Suprapubic skin (tissue), 4 donors: Measurements from ENCODE around the gene VEPH1. TPM values are rescaled to one million over a fixed set of nuclear protein-coding genes. Genes with fewer than 3 reads are reported as not detected.

Source experiments
- DNase-seq, 2 donors: peaks; one replicate each; pipeline ENCODE4 v3.0.0-alpha.2; 2019; ENCODE audit warnings: low spot score in 2 of 2
- H3K27ac ChIP-seq: fragments of 200-600 bp; sonication (generic); one replicate; pipeline ENCODE4 v1.5.1; 2019
- H3K27me3 ChIP-seq: fragments of 200-600 bp; sonication (generic); one replicate; pipeline ENCODE4 v1.5.1; 2019
- H3K36me3 ChIP-seq: fragments of 200-600 bp; sonication (generic); one replicate; pipeline ENCODE4 v1.5.1; 2019
- H3K4me1 ChIP-seq: fragments of 200-600 bp; sonication (generic); one replicate; pipeline ENCODE4 v1.5.1; 2019
- H3K4me3 ChIP-seq: fragments of 200-600 bp; sonication (generic); one replicate; pipeline ENCODE4 v1.5.1; 2019; ENCODE audit warnings: mild to moderate bottlenecking
- H3K9me3 ChIP-seq: fragments of 200-600 bp; sonication (generic); one replicate; pipeline ENCODE4 v1.5.1; 2019
- EP300 ChIP-seq: sonication (generic); formaldehyde crosslinking; IDR thresholded peaks from one replicate; pipeline ENCODE4 v1.6.1; 2017; ENCODE audit warnings: antibody characterized with exemption
- POLR2A ChIP-seq, 2 donors: fragments of 450-650 bp; IDR thresholded peaks; one replicate each; pipeline ENCODE4 v1.6.1; 2017; ENCODE audit warnings: antibody characterized with exemption in 2 of 2, mild to moderate bottlenecking in 2 of 2, moderate library complexity in 2 of 2
- POLR2AphosphoS5 ChIP-seq, 3 donors: sonication (generic); formaldehyde crosslinking; IDR thresholded peaks; one replicate each; pipeline ENCODE4 v1.6.1; 2017; ENCODE audit warnings: antibody characterized with exemption in 3 of 3
- WGBS: methylation state at CpG from one replicate; pipeline ENCODE4 v1.1.5; 2018; 5-methylcytosine and 5-hydroxymethylcytosine counted together
- total RNA-seq, 4 donors: library from RNA; depleted of rRNA; stranded (reverse); fragments of >200 nt; gene quantifications; one replicate each; pipeline ENCODE4 v1.1.0, GENCODE V29; 2016
- TF ChIP-seq, protein P1 (sequence below), 2 donors: fragments of 200-600 bp in 1 of 2; fragments of 450-650 bp in 1 of 2; sonication (generic) in 1 of 2; IDR thresholded peaks; one replicate each; pipeline ENCODE4 v1.5.1; 2016 to 2019; ENCODE audit warnings: antibody characterized with exemption in 2 of 2, mild to moderate bottlenecking in 1 of 2, moderate library complexity in 1 of 2

The VEPH1 gene
- total RNA-seq, 4 donors from 2014 or later, result 2.9 to 9.3 (median 5.7) TPM

- Histone ChIP-seq H3K4me3 (no peak overlapping the region), H3K27me3 (no peaks in the 10 kb centered on the region)
- TF ChIP-seq POLR2A (IDR thresholded peaks at IDR 0.05), result no peak
Observed at GRCh38 chr3:157414861-157415260, 88.4 kb downstream of the VEPH1 start.

DNA sequence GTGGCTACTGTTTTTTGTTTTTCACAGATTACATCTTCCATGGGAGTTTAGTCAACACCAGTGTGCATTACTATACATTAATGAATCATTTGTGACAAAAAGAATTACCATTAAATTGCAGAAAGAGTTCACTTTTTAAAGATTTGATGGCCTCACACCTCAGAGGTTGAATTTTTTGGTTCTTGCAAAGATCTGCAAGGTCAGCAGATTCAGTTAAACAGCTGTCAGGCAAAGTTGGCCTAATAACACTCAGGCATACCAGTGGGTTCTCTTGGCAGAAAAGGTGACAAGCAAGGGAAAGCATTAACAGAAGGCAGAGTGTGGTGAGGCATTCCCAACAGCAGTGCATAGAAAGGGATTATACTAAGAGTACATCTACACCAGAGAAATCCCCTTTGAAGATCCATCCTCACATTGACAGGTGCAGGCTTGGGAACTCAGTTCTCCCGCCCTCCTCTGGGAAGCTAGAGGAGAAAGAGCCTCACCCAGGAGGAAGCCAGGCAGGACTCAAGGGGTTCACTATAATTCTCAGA is 90.8 kb downstream of the VEPH1 start:
- WGBS, result 100% methylated on average over 1 of the region's 1 CpG
- Histone ChIP-seq H3K36me3 (no peaks in the 10 kb centered on the region), H3K27me3 (no peaks in the 10 kb centered on the region), H3K9me3 (no peaks in the 10 kb centered on the region), H3K4me1 (no peaks in the 10 kb centered on the region), H3K4me3 (no peak overlapping the region), H3K27ac (no peak overlapping the region)
- TF ChIP-seq EP300 (no peak), POLR2AphosphoS5 (IDR thresholded peaks at IDR 0.05) (no peak), POLR2A (IDR thresholded peaks at IDR 0.05) (no peak)
- TF ChIP-seq, protein P1, sequence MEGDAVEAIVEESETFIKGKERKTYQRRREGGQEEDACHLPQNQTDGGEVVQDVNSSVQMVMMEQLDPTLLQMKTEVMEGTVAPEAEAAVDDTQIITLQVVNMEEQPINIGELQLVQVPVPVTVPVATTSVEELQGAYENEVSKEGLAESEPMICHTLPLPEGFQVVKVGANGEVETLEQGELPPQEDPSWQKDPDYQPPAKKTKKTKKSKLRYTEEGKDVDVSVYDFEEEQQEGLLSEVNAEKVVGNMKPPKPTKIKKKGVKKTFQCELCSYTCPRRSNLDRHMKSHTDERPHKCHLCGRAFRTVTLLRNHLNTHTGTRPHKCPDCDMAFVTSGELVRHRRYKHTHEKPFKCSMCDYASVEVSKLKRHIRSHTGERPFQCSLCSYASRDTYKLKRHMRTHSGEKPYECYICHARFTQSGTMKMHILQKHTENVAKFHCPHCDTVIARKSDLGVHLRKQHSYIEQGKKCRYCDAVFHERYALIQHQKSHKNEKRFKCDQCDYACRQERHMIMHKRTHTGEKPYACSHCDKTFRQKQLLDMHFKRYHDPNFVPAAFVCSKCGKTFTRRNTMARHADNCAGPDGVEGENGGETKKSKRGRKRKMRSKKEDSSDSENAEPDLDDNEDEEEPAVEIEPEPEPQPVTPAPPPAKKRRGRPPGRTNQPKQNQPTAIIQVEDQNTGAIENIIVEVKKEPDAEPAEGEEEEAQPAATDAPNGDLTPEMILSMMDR (IDR thresholded peaks at IDR 0.05), result no peak
- no peak for DNase-seq

More at GRCh38 chr3:157414861-157415260, 88.4 kb downstream of the VEPH1 start:
- Histone ChIP-seq H3K36me3 (no peaks in the 10 kb centered on the region), H3K9me3 (no peaks in the 10 kb centered on the region), H3K27ac (no peak overlapping the region), H3K4me1 (no peaks in the 10 kb centered on the region)
- no peak for DNase-seq

GRCh38 chr3:157410945-157411344 is 92.3 kb downstream of the VEPH1 start:
- Histone ChIP-seq H3K27ac (no peak overlapping the region), H3K4me1 (no peaks in the 10 kb centered on the region), H3K27me3 (no peaks in the 10 kb centered on the region), H3K9me3 (no peaks in the 10 kb centered on the region), H3K36me3 (no peaks in the 10 kb centered on the region), H3K4me3 (no peak overlapping the region)
- no peak for DNase-seq
- 72% methylated on average over 2 of the region's 2 CpGs for WGBS
- TF ChIP-seq POLR2A (IDR thresholded peaks at IDR 0.05) (no peak), POLR2AphosphoS5 (IDR thresholded peaks at IDR 0.05) (no peak), EP300 (no peak)
- TF ChIP-seq, protein P1 (IDR thresholded peaks at IDR 0.05), result no peak

- no peaks in the 10 kb centered on the region for H3K4me1 ChIP-seq
- WGBS, result 90% methylated on average over 2 of the region's 2 CpGs
- no peak for TF ChIP-seq EP300
- no peaks in the 10 kb centered on the region for H3K36me3 ChIP-seq
- DNase-seq, result no peak
- no peak overlapping the region for H3K27ac ChIP-seq
- no peaks in the 10 kb centered on the region for H3K27me3 ChIP-seq
- H3K9me3 ChIP-seq, result no peaks in the 10 kb centered on the region
- no peak overlapping the region for H3K4me3 ChIP-seq
Observed at GRCh38 chr3:157409516-157409915, 93.7 kb downstream of the VEPH1 start.

GRCh38 chr3:157408499-157409149 is 94.6 kb downstream of the VEPH1 start:
- Histone ChIP-seq H3K27ac (no peak overlapping the region), H3K4me1 (no peaks in the 10 kb centered on the region), H3K4me3 (no peak overlapping the region), H3K36me3 (no peaks in the 10 kb centered on the region), H3K9me3 (no peaks in the 10 kb centered on the region), H3K27me3 (no peaks in the 10 kb centered on the region)
- no peak for TF ChIP-seq POLR2A (IDR thresholded peaks at IDR 0.05)
- no peak for TF ChIP-seq POLR2AphosphoS5 (IDR thresholded peaks at IDR 0.05)
- TF ChIP-seq EP300, result no peak
- TF ChIP-seq, protein P1 (IDR thresholded peaks at IDR 0.05), result no peak
- WGBS, result 60% methylated on average over 4 of the region's 4 CpGs
- no peak for DNase-seq

- H3K36me3 ChIP-seq, result no peaks in the 10 kb centered on the region
- no peaks in the 10 kb centered on the region for H3K27me3 ChIP-seq
- no peak overlapping the region for H3K27ac ChIP-seq
- no peaks in the 10 kb centered on the region for H3K9me3 ChIP-seq
- 67% methylated on average over 3 of the region's 3 CpGs for WGBS
- no peak overlapping the region for H3K4me3 ChIP-seq
- no peaks in the 10 kb centered on the region for H3K4me1 ChIP-seq
- DNase-seq, result no peak
- TF ChIP-seq EP300 (no peak), POLR2AphosphoS5 (IDR thresholded peaks at IDR 0.05) (no peak)
Observed at GRCh38 chr3:157407769-157408168, 95.4 kb downstream of the VEPH1 start.
